NCI-H2227 (cell line): Measurements from ENCODE around the gene OR2AT4.
"Not testable (repeated sequence)": the region's sequence is repeated elsewhere in the genome, so short reads cannot be mapped to it uniquely, and the experiment has no call there.

ENCODE experiments used
- DNase-seq: peaks from one replicate; lab custom pipeline; 2025; ENCODE audit not compliant: unreplicated experiment; lab: John Stamatoyannopoulos, UW

The OR2AT4 gene

DNA sequence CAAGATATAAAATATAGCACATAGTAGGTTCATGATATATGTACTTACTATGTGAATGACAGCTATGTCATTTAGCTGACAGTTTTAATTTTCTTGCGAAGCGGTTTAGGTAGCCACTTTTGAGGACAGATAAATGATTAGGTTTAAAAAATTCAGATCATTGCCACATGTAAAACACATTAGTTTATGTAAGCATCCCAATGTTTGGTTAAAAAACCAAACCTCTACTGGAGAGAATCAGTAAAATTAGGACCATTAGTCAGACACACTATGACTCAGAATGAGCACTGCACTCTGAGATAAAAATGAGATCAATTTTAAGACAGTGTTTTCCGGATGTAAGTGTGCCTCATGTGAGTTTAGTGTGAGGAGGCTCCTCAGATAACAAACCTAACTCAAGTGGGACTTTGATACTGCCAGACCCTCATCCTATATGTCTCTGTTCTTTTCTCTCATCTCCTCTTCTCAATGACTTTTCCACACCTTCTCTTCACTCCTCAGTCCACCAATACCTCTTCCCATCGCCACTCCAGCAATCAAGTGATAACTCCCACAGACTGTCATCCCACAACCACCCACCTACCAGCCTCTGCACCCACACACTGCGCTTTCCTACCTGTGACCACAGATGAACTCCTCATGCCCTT lies 6.8 kb upstream of the OR2AT4 start:
- no peak for DNase-seq

DNA sequence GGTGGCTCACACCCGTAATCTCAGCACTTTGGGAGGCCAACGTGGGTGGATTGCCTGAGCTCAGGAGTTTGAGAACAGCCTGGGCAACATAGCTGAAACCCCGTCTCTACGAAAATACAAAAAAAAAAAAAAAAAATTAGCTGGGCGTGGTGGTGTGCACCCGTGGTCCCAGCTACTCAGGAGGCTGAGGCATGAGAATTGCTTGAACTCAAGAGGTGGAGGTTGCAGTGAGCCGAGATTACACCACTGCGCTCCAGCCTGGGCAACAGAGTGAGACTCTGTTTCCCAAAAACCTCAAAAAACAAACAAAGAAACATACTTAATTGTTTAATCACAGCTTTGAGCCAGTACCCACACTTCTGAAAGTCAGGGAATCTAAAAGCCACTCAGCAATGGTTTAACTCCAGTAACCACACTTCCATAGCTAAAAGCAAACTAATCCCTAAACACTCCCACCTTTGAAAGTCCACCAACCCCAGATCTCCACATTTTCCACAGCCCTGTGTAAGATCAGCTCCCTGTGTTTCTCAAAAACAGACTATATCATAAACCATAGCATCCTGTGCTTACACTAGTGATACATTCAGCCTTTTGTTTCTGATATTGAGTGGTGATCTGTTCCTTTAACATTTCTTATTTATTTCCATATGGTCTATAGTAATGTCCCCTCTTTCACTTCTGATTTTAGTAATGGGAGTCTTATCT lies 4.9 kb upstream of the OR2AT4 start:
- no peak for DNase-seq

GRCh38 chr11:75100314-75100713 lies 3.6 kb upstream of the OR2AT4 start:
- no peak for DNase-seq

- no peak for DNase-seq
Observed at GRCh38 chr11:75099635-75100034, 3.0 kb upstream of the OR2AT4 start.

DNA sequence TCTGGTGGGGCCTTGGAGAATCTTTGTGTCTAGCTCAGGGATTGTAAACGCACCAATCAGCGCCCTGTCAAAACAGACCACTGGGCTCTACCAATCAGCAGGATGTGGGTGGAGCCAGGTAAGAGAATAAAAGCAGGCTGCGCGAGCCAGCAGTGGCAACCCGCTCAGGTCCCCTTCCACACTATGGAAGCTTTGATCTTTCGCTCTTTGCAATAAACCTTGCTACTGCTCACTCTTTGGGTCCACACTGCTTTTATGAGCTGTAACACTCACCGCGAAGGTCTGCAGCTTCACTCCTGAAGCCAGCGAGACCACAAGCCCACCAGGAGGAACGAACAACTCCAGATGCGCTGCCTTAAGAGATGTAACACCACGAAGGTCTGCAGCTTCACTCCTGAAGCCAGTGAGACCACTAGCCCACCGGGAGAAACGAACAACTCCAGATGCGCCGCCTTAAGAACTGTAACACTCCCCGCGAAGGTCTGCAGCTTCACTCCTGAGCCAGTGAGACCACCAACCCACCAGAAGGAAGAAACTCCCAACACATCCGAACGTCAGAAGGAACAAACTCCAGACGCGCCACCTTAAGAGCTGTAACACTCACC lies 2.3 kb upstream of the OR2AT4 start:
- not testable (repeated sequence) for DNase-seq

DNA sequence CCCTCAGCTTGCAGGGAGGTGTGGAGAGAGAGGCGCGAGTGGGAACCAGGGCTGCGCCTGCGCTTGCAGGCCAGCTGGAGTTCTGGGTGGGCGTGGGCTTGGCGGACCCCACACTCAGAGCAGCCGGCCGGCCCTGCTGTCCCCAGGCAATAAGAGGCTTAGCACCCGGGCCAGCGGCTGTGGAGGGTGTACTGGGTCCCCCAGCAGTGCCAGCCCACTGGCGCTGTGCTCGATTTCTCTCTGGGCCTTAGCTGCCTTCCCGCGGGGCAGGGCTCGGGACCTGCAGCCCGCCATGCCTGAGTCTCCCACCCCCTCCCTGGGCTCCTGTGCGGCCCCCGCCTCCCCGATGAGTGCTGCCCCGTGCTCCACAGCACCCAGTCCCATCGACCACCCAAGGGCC lies 1.5 kb upstream of the OR2AT4 start:
- not testable (repeated sequence) for DNase-seq

GRCh38 chr11:75097173-75097557 lies 489 bp upstream of the OR2AT4 start:
- DNase-seq = no peak

DNA sequence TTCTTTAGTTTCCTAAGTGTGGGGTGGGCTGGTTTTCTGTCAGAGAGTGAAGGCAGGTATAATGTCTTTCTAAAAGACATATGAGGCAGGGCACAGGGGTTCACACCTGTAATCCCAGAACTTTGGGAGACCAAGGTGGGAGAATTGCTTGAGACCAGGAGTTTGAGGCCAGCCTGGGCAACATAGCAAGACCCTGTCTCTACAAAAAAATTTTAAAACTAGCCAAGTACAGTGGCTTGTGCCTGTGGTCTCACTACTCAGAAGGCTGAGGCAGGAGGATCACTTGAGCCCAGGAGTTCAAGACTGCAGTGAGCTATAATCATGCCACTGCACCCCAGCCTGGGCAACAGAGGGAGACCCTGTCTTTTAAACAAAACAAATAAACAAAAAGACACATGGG lies 2.3 kb downstream of the OR2AT4 start:
- not testable (repeated sequence) for DNase-seq

DNA sequence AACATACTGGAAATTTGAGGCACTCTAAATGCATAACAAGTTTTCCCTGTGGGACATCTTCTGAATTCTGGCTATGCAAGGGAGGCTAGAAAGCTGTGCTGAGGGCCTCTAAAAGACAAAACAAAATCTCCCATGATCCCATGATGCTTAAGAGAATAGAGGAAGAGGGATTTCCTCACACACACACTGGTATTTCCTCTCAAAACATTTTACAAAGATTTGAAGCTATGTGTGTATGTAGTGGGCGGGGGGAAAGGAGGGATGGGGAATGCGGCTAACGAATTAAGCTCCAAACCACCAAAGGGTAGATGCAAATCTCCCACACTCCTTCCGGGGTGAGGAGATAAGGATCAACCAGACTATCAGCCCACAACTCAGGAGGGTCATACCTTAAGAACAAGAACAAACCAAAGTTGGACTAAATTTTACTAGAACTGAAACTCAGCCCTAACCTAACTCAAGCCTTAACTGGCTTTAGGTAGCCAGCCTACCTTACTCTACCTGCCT lies 6.0 kb downstream of the OR2AT4 start:
- DNase-seq = no peak

DNA sequence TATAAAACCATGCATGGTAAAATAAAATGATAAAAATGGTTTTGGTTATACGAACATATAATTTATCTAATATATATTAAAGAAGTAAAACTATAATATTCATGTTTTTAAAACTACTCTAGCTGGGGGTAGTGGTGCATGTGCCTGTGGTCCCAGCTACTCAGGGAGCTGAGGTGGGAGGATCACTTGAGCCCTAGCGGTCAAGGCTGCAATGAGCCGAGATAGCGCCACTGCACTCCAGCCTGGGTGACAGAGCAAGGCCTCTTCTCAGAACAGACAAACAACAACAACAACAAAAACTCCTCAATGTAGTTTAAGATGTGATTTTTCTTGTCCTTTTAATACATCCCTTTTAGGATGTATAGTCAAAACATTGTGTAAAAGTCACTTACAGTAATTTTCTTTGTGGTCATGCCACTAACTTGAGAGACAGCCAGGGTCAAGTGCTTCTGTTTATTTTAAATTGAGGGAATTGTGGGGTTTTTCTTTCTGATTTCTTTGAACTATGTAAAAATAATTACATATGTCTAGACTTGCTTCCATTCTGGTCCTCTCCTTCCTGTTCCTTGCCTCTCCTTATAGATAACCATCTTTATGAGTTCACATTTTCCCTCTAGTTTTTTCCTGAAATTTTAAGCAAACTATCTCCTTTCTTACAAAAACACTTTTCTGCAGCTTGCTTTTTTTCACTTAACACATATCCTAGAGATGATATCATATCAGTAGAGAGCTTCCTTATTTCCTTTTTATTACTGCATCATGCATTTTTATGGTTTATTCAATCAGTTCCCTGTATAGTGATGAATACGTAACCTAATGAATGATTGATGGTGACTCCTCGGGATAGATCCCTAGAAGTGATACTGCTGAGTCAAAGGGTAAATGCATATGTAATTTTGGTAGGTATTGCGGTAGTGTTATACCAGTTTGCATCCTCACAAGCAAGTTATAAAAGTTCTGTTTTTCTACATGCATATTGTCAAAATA lies 9.1 kb downstream of the OR2AT4 start:
- DNase-seq = peak; percentile 10

GRCh38 chr11:75084883-75085282 lies 11.8 kb downstream of the OR2AT4 start:
- no peak for DNase-seq

- no peak for DNase-seq
Observed at GRCh38 chr11:75083217-75083605, 13.5 kb downstream of the OR2AT4 start.

- DNase-seq = no peak
Observed at GRCh38 chr11:75082601-75083216, 14.0 kb downstream of the OR2AT4 start.

- DNase-seq = no peak
Observed at GRCh38 chr11:75079546-75079945, 17.1 kb downstream of the OR2AT4 start.

DNA sequence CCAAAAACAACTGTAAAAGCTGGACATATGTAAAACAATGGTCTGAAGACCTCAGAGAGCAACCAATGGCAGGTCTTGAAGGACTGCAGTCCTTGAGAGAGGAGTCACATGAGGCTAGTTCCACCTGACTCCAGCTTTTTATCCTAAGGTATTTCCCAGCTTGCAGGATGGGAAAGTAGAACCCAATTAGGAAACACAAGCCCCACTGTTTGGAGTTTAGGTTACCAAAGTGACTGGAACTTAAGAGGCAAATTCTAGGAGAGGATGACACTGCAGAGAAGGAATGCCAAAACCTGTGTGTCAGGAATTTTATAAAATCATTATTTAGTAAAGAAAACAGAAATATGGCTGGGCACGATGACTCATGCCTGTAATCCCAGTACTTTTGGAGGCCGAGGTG lies 18.4 kb downstream of the OR2AT4 start:
- DNase-seq = no peak

GRCh38 chr11:75077316-75077715 lies 19.4 kb downstream of the OR2AT4 start:
- no peak for DNase-seq

DNA sequence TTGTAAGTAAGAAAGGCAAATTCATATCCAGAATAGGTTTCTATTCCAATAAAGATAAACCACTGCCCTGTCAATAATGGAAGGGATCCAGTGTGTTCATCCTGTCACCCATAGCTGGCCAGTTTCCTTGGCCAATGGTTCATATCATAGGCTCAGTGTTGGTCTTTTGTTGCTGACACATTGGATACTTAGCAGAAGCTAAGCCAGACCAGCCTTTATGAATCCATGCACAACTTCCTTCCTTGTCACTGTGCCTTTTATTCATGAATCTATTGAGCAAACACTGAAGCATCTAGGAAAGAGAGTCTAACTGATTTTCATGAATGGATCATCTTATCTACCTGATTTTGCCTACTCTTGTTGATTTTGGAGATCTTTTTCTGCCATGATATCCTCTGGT lies 20.0 kb downstream of the OR2AT4 start:
- DNase-seq = no peak

GRCh38 chr11:75073459-75074190 lies 23.1 kb downstream of the OR2AT4 start:
- DNase-seq = no peak

DNA sequence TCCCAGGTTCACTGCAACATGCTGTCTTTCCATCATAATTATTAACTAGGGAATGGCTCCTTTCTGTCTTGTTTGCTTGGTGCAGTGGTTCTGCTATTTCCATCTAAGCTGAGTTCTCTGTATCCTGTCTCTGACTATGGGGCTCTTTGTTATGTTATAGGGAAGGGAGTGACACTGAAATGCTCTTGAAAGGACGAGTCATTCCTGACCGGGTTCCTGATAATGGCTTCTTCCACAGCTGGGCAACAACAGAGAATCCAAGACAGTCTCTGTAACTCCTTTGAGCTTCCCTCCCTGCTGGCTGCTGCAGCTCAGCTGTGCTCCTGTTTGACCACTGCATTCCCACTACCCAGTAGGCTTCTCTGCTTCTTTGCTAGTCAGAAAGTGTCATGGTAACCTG lies 24.1 kb downstream of the OR2AT4 start:
- no peak for DNase-seq

DNA sequence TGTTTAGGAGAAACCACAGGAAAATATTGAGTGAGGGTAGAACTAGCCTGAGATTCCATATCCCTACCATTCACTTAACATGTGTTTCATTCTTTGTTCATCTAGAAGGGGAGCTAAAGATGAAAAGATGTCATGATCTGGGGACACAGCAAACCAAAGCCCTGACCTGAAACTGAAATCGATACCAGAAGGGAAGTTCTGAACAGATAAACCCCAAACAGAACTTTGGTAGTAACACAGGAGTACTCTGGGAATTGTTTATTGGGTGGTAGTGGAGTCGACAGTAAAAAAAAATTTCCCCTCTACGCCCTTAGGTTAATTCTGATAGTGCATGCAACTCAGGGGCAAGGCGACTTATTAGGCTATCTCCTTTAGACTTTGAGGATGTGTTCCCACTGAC lies 27.2 kb downstream of the OR2AT4 start:
- DNase-seq = no peak
